Measurements from ENCODE around the gene RHBDD2.
"Not testable (repeated sequence)": the region's sequence is repeated elsewhere in the genome, so short reads cannot be mapped to it uniquely, and the experiment has no call there.

RHBDD2 gene

GRCh38 chr7:75866114-75866488 is 12.7 kb upstream of the RHBDD2 start:
- DNase-seq: peak in 3 of 58 donors; percentile 32 to 51 (median 43)

GRCh38 chr7:75866489-75867389 is 12.1 kb upstream of the RHBDD2 start:
- peak in 43 of 58 donors; percentile 4 to 66 (median 33) for DNase-seq

- DNase-seq: no peak
These were observed 11.5 kb upstream of the RHBDD2 start for GRCh38 chr7:75867390-75867717.

- no peak for DNase-seq
These were observed 10.7 kb upstream of the RHBDD2 start for GRCh38 chr7:75868153-75868552.

- DNase-seq: no peak
These were observed 9.0 kb upstream of the RHBDD2 start for GRCh38 chr7:75869776-75870379.

- peak in 3 of 58 donors; percentile 5 to 45 (median 10) for DNase-seq
These were observed 8.2 kb upstream of the RHBDD2 start for GRCh38 chr7:75870557-75871161.

- peak in 1 of 58 donors; percentile 9 for DNase-seq
These were observed 6.6 kb upstream of the RHBDD2 start for GRCh38 chr7:75872073-75872782.

GRCh38 chr7:75874180-75874579 is 4.7 kb upstream of the RHBDD2 start:
- DNase-seq: not testable (repeated sequence)

- DNase-seq: no peak
These were observed 3.4 kb upstream of the RHBDD2 start for GRCh38 chr7:75875113-75876080.

GRCh38 chr7:75876126-75876881 is 2.5 kb upstream of the RHBDD2 start:
- no peak for DNase-seq

GRCh38 chr7:75878312-75878768 is 494 bp upstream of the RHBDD2 start:
- DNase-seq: no peak

GRCh38 chr7:75879771-75880184 is 944 bp downstream of the RHBDD2 start:
- DNase-seq: no peak

- DNase-seq: no peak
These were observed 1.4 kb downstream of the RHBDD2 start for GRCh38 chr7:75880242-75880641.

GRCh38 chr7:75881436-75882095 is 2.7 kb downstream of the RHBDD2 start:
- no peak for DNase-seq

GRCh38 chr7:75883265-75883824 is 4.5 kb downstream of the RHBDD2 start:
- DNase-seq: not testable (repeated sequence)

GRCh38 chr7:75884476-75884875 is 5.6 kb downstream of the RHBDD2 start:
- DNase-seq: no peak

- DNase-seq: no peak
These were observed 6.2 kb downstream of the RHBDD2 start for GRCh38 chr7:75885036-75885435.

GRCh38 chr7:75887669-75888369 is 9.0 kb downstream of the RHBDD2 start:
- no peak for DNase-seq

All from anterior cingulate cortex (tissue), 58 donors.